HEK293 (cell line): Measurements from ENCODE around the gene JPH4.

Experiments used
- CTCF ChIA-PET: fragments of 350-600 bp; formaldehyde crosslinking; extraction: SDS; loops from one replicate; lab custom pipeline; 2021; ENCODE audit warnings: antibody characterized with exemption; lab: Yijun Ruan, JAX
- POLR2A ChIA-PET: fragments of 300-600 bp; formaldehyde crosslinking; extraction: SDS; loops from one replicate; lab custom pipeline; 2020; ENCODE audit warnings: antibody characterized with exemption, inconsistent platforms; lab: Yijun Ruan, JAX
- H3K27ac ChIP-seq: fragments of 200-500 bp; sonication (Bioruptor generic); 2 replicates; pipeline ENCODE4 v1.5.1; 2014; ENCODE audit warnings: low read depth, low read length, control low read depth, inconsistent platforms; ENCODE audit errors: extremely low read depth
- H3K36me3 ChIP-seq, 2 experiments: fragments of 200-500 bp in 1 of 2; sonication (Bioruptor generic) in 1 of 2; 1 replicate in 1 of 2; 2 replicates in 1 of 2; pipeline ENCODE4 v1.5.1; 2014 to 2017; ENCODE audit warnings: inconsistent platforms in 2 of 2, low read length in 2 of 2; ENCODE audit not compliant: control insufficient read depth in 2 of 2, insufficient read depth in 1 of 2
- H3K4me1 ChIP-seq: fragments of 200-500 bp; sonication (Bioruptor generic); 2 replicates; pipeline ENCODE4 v1.5.1; 2014; ENCODE audit warnings: mild to moderate bottlenecking, low read length, inconsistent platforms; ENCODE audit not compliant: control insufficient read depth, insufficient read depth
- H3K4me3 ChIP-seq: 2 replicates; pipeline ENCODE4 v1.5.1; 2011; ENCODE audit warnings: low read depth, mild to moderate bottlenecking, control low read depth, low read length, moderate library complexity
- H3K9me3 ChIP-seq: fragments of 200-500 bp; sonication (Bioruptor generic); 2 replicates; pipeline ENCODE4 v1.5.1; 2014; ENCODE audit warnings: low read depth, low read length, inconsistent platforms; ENCODE audit not compliant: control insufficient read depth, insufficient read depth
- ATF2 ChIP-seq: fragments of 450-650 bp; formaldehyde crosslinking; IDR thresholded peaks from 2 replicates; pipeline ENCODE4 v1.5.1; 2016; ENCODE audit warnings: missing biosample characterization, missing genetic modification characterization, low read depth
- GLI2 ChIP-seq: fragments of 450-650 bp; formaldehyde crosslinking; IDR thresholded peaks from 2 replicates; pipeline ENCODE4; 2017; ENCODE audit warnings: missing biosample characterization, missing genetic modification characterization, low read depth, borderline replicate concordance
- KLF10 ChIP-seq: fragments of 450-650 bp; IDR thresholded peaks from 2 replicates; pipeline ENCODE4 v1.5.1; 2018; ENCODE audit warnings: missing biosample characterization, mild to moderate bottlenecking, missing genetic modification characterization
- MZF1 ChIP-seq: fragments of 450-650 bp; formaldehyde crosslinking; IDR thresholded peaks from 2 replicates; pipeline ENCODE4 v1.5.1; 2017; ENCODE audit warnings: missing biosample characterization, missing genetic modification characterization, borderline replicate concordance
- PATZ1 ChIP-seq: fragments of 450-650 bp; formaldehyde crosslinking; IDR thresholded peaks from 2 replicates; pipeline ENCODE4 v1.5.1; 2016; ENCODE audit warnings: missing biosample characterization, missing genetic modification characterization
- SP3 ChIP-seq: fragments of 450-650 bp; formaldehyde crosslinking; IDR thresholded peaks from 2 replicates; pipeline ENCODE4 v1.5.1; 2016; ENCODE audit warnings: missing biosample characterization, missing genetic modification characterization
- ZBTB17 ChIP-seq: fragments of 450-650 bp; formaldehyde crosslinking; IDR thresholded peaks from 2 replicates; pipeline ENCODE4 v1.5.1; 2016; ENCODE audit warnings: missing biosample characterization, missing genetic modification characterization
- ZBTB48 ChIP-seq: fragments of 450-650 bp; formaldehyde crosslinking; IDR thresholded peaks from 2 replicates; pipeline ENCODE4 v1.5.1; 2016; ENCODE audit warnings: missing biosample characterization, missing genetic modification characterization
- ZBTB8A ChIP-seq: fragments of 450-650 bp; formaldehyde crosslinking; IDR thresholded peaks from 2 replicates; pipeline ENCODE4 v1.5.1; 2016; ENCODE audit warnings: missing biosample characterization, missing genetic modification characterization
- ZFHX2 ChIP-seq: fragments of 450-650 bp; formaldehyde crosslinking; conservative IDR thresholded peaks from 2 replicates; pipeline ENCODE4 v1.5.1; 2016; ENCODE audit warnings: missing biosample characterization, missing genetic modification characterization
- ZFP3 ChIP-seq: fragments of 450-650 bp; formaldehyde crosslinking; IDR thresholded peaks from 2 replicates; pipeline ENCODE4 v1.5.1; 2016; ENCODE audit warnings: low read depth, missing biosample characterization, missing genetic modification characterization
- ZNF146 ChIP-seq: fragments of 450-650 bp; formaldehyde crosslinking; IDR thresholded peaks from 2 replicates; pipeline ENCODE4 v1.5.1; 2016; ENCODE audit warnings: missing biosample characterization, missing genetic modification characterization
- ZNF24 ChIP-seq: fragments of 450-650 bp; formaldehyde crosslinking; IDR thresholded peaks from 2 replicates; pipeline ENCODE4 v1.5.1; 2016; ENCODE audit warnings: missing biosample characterization, missing genetic modification characterization
- ZNF266 ChIP-seq: fragments of 450-650 bp; formaldehyde crosslinking; IDR thresholded peaks from 2 replicates; pipeline ENCODE4 v1.5.1; 2016; ENCODE audit warnings: missing biosample characterization, missing genetic modification characterization, low read depth
- ZNF366 ChIP-seq: fragments of 450-650 bp; formaldehyde crosslinking; conservative IDR thresholded peaks from 2 replicates; pipeline ENCODE4 v1.5.1; 2016; ENCODE audit warnings: missing biosample characterization, missing genetic modification characterization
- ZNF394 ChIP-seq: fragments of 450-650 bp; formaldehyde crosslinking; IDR thresholded peaks from 2 replicates; pipeline ENCODE4 v1.5.1; 2016; ENCODE audit warnings: missing biosample characterization, missing genetic modification characterization, mild to moderate bottlenecking, moderate library complexity, borderline replicate concordance
- ZNF398 ChIP-seq: fragments of 450-650 bp; formaldehyde crosslinking; IDR thresholded peaks from 2 replicates; pipeline ENCODE4 v1.5.1; 2017; ENCODE audit warnings: missing biosample characterization, missing genetic modification characterization
- ZNF433 ChIP-seq: fragments of 450-650 bp; formaldehyde crosslinking; IDR thresholded peaks from 2 replicates; pipeline ENCODE4 v1.5.1; 2016; ENCODE audit warnings: missing biosample characterization, missing genetic modification characterization, low read depth
- ZNF513 ChIP-seq: fragments of 450-650 bp; IDR thresholded peaks from 2 replicates; pipeline ENCODE4 v1.5.1; 2018; ENCODE audit warnings: missing biosample characterization, missing genetic modification characterization
- ZNF548 ChIP-seq: fragments of 450-650 bp; formaldehyde crosslinking; IDR thresholded peaks from 2 replicates; pipeline ENCODE4 v1.5.1; 2016; ENCODE audit warnings: missing biosample characterization, missing genetic modification characterization
- ZNF580 ChIP-seq: fragments of 450-650 bp; formaldehyde crosslinking; IDR thresholded peaks from 2 replicates; pipeline ENCODE4 v1.5.1; 2016; ENCODE audit warnings: missing biosample characterization, missing genetic modification characterization
- ZNF621 ChIP-seq: fragments of 450-650 bp; formaldehyde crosslinking; IDR thresholded peaks from 2 replicates; pipeline ENCODE4 v1.5.1; 2017; ENCODE audit warnings: missing biosample characterization, missing genetic modification characterization
- ZNF639 ChIP-seq: fragments of 450-650 bp; formaldehyde crosslinking; IDR thresholded peaks from 2 replicates; pipeline ENCODE4 v1.5.1; 2016; ENCODE audit warnings: missing biosample characterization, missing genetic modification characterization
- ZNF76 ChIP-seq: fragments of 450-650 bp; formaldehyde crosslinking; IDR thresholded peaks from 2 replicates; pipeline ENCODE4; 2016; ENCODE audit warnings: low read depth, missing biosample characterization, missing genetic modification characterization, borderline replicate concordance
- ZSCAN30 ChIP-seq: fragments of 450-650 bp; IDR thresholded peaks from 2 replicates; pipeline ENCODE4 v1.5.1; 2018; ENCODE audit warnings: missing biosample characterization, mild to moderate bottlenecking, missing genetic modification characterization, moderate library complexity

Gene JPH4

GRCh38 chr14:23555533-23555881 lies 23.1 kb downstream of the JPH4 start:
- ChIA-PET CTCF (interaction anchor here (2.0 to 10.1 kb wide), 2 partner anchors 8 to 75 kb away, joined by 6 to 338 read pairs; no protein-coding TSS in a partner anchor), POLR2A (interaction anchor here (0.6 to 1.2 kb wide), 8 partner anchors 9 to 262 kb away, joined by 3 to 10 read pairs (median 6); partner anchors contain the start of genes AP1G2, BCL2L2 and PABPN1)
- TF ChIP-seq ZFHX2 (tag by site-specific recombination), result no peak
- no peak for TF ChIP-seq ZNF580
- no peak for TF ChIP-seq KLF10 (tag by site-specific recombination)
- no peak for TF ChIP-seq ZNF146 (tag by site-specific recombination)
- TF ChIP-seq GLI2 (tag by site-specific recombination), result no peak
- TF ChIP-seq ZNF394 (tag by site-specific recombination), result no peak
- TF ChIP-seq ZFP3 (tag by site-specific recombination), result no peak
- TF ChIP-seq ZNF621 (tag by site-specific recombination), result no peak
- TF ChIP-seq ATF2 (tag by site-specific recombination), result no peak
- no peak for TF ChIP-seq SP3 (tag by site-specific recombination)
- no peak for TF ChIP-seq ZNF639 (tag by site-specific recombination)
- no peak for TF ChIP-seq ZSCAN30 (tag by site-specific recombination)
- peaks cover 10% of the 10 kb centered on the region for H3K4me1 ChIP-seq
- no peaks in the 10 kb centered on the region for H3K9me3 ChIP-seq
- peak overlapping the region; percentile 85 for H3K4me3 ChIP-seq
- peak overlapping the region; percentile 81; the same call in 1 of the 2 replicates for H3K27ac ChIP-seq
- H3K36me3 ChIP-seq, result peaks cover 4 to 29% of the 10 kb centered on the region in 2 experiments; a peak in 2 of 3 replicates

- Histone ChIP-seq H3K4me1 (peaks cover 9% of the 10 kb centered on the region; the same call in 1 of the 2 replicates), H3K36me3 (no peaks in the 10 kb centered on the region), H3K9me3 (no peaks in the 10 kb centered on the region), H3K27ac (peak within 1 kb of the TSS; percentile 74), H3K4me3 (peak within 1 kb of the TSS; percentile 69)
- CTCF ChIA-PET, result interaction anchor here (1.2 kb wide), 1 partner anchor 11 kb away, joined by 4 read pairs; no protein-coding TSS in a partner anchor
- POLR2A ChIA-PET, result interaction anchor here (0.6 to 1.4 kb wide), 3 partner anchors 10 to 73 kb away, joined by 3 to 5 read pairs (median 5); no protein-coding TSS in a partner anchor
- TF ChIP-seq ZNF76 (peak; percentile 94), ZBTB17 (tag by site-specific recombination) (peak; percentile 100), ZBTB48 (tag by site-specific recombination) (0 out of 2 replicates have a peak, but pooled peaks have one; percentile 44), ZBTB8A (peak; percentile 76), ZNF24 (tag by site-specific recombination) (peak; percentile 37; the same call in 1 of the 2 replicates), ZNF266 (no peak), PATZ1 (tag by site-specific recombination) (peak; percentile 53), ZNF548 (no peak), ZNF513 (peak; percentile 96), ZNF398 (tag by site-specific recombination) (peak; percentile 90), ZNF433 (no peak), ZNF366 (tag by site-specific recombination) (peak; percentile 62; the same call in 1 of the 2 replicates), MZF1 (peak; percentile 28; the same call in 1 of the 2 replicates)
Measured at GRCh38 chr14:23551266-23552028, 27.1 kb downstream of the JPH4 start, which contains the start of gene ZFHX2. TSS of gene ZFHX2 (minus strand) at chr14:23551765. CDS start at chr14:23535325, 16,440 bp downstream.
